GM18511 (cell line): Measurements from ENCODE around the gene TMEM209.

Source experiments
- ATAC-seq: cut with Tn5 transposase; IDR thresholded peaks from one replicate; pipeline ENCODE4 v1.9.1; 2021; ENCODE audit warnings: mild to moderate bottlenecking, moderate library complexity; ENCODE audit not compliant: unreplicated experiment

The TMEM209 gene

GRCh38 chr7:130145424-130146100, 59.6 kb downstream of the TMEM209 start:
- ATAC-seq: no peak

GRCh38 chr7:130144312-130145171, 60.7 kb downstream of the TMEM209 start:
- ATAC-seq: no peak

- ATAC-seq: no peak
Observed at GRCh38 chr7:130143986-130144311, 61.3 kb downstream of the TMEM209 start.

GRCh38 chr7:130143334-130143732, 61.9 kb downstream of the TMEM209 start:
- ATAC-seq: no peak

- no peak for ATAC-seq
Observed at GRCh38 chr7:130142654-130143333, 62.4 kb downstream of the TMEM209 start.

- no peak for ATAC-seq
Observed at GRCh38 chr7:130141884-130142653, 63.1 kb downstream of the TMEM209 start.

- peak; percentile 83 for ATAC-seq
Observed at GRCh38 chr7:130141161-130141883, 63.9 kb downstream of the TMEM209 start.

GRCh38 chr7:130140551-130141160, 64.5 kb downstream of the TMEM209 start:
- ATAC-seq: no peak

GRCh38 chr7:130139193-130139960, 65.8 kb downstream of the TMEM209 start:
- ATAC-seq: no peak

- ATAC-seq: no peak
Observed at GRCh38 chr7:130137207-130137606, 68.0 kb downstream of the TMEM209 start.

GRCh38 chr7:130136579-130137167, 68.5 kb downstream of the TMEM209 start:
- no peak for ATAC-seq

- no peak for ATAC-seq
Observed at GRCh38 chr7:130135208-130136205, 69.7 kb downstream of the TMEM209 start.

GRCh38 chr7:130134726-130135125, 70.5 kb downstream of the TMEM209 start:
- ATAC-seq: no peak

GRCh38 chr7:130134106-130134636, 71.0 kb downstream of the TMEM209 start:
- no peak for ATAC-seq

GRCh38 chr7:130133029-130133782, 72.0 kb downstream of the TMEM209 start:
- no peak for ATAC-seq
